GM12875 (cell line): Measurements from ENCODE around the gene QSOX1.

Experiments used
- H3K4me3 ChIP-seq: one replicate; pipeline ENCODE4 v1.5.1; 2011; ENCODE audit warnings: low read depth, low read length, control low read depth
- TF ChIP-seq, protein P1 (sequence below): IDR thresholded peaks from 2 replicates; pipeline ENCODE4 v1.5.1; 2011; ENCODE audit warnings: low read depth, mild to moderate bottlenecking, control low read depth, inconsistent platforms, low read length, moderate library complexity, borderline replicate concordance; ENCODE audit not compliant: insufficient read depth

Gene QSOX1

DNA sequence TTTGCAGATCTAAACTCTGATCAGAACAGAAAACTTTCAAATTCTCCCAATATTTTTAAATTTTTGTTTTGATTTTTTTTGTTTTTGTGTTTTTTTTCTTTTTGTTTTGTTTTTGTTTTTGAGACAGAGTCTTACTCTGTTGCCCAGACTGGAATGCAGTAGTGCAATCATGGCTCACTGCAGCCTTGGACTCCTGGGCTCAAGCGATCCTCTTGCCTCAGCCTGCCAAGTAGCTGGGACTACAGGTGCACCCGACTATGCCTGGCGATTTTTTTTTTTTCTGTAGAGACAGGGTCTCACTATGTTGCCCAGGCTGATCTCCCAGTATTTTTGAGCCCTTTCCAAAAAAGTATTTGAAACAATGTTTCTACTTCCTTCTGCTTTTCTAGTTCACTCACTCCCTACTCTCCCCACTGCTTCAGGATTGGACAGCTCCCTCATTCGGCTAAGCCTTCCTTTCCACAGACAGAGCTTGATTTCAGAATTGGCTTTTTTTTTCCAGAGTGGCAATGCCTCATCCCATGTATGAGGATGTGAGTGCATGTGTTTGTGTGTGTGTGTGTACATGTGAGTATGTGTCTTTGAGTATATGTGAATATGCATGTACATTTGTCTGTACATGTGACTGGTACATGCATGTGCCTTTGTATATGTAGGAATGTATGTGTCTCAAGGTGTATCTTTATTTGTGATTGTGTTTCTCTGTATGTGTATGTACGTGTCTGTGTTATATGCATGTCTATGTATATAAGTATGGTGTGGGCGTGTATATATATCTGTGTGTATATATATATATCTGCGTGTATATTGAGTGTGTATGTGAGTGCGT is 87.3 kb downstream of the QSOX1 start:
- TF ChIP-seq, protein P1, sequence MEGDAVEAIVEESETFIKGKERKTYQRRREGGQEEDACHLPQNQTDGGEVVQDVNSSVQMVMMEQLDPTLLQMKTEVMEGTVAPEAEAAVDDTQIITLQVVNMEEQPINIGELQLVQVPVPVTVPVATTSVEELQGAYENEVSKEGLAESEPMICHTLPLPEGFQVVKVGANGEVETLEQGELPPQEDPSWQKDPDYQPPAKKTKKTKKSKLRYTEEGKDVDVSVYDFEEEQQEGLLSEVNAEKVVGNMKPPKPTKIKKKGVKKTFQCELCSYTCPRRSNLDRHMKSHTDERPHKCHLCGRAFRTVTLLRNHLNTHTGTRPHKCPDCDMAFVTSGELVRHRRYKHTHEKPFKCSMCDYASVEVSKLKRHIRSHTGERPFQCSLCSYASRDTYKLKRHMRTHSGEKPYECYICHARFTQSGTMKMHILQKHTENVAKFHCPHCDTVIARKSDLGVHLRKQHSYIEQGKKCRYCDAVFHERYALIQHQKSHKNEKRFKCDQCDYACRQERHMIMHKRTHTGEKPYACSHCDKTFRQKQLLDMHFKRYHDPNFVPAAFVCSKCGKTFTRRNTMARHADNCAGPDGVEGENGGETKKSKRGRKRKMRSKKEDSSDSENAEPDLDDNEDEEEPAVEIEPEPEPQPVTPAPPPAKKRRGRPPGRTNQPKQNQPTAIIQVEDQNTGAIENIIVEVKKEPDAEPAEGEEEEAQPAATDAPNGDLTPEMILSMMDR = no peak
- no peak overlapping the region for H3K4me3 ChIP-seq

DNA sequence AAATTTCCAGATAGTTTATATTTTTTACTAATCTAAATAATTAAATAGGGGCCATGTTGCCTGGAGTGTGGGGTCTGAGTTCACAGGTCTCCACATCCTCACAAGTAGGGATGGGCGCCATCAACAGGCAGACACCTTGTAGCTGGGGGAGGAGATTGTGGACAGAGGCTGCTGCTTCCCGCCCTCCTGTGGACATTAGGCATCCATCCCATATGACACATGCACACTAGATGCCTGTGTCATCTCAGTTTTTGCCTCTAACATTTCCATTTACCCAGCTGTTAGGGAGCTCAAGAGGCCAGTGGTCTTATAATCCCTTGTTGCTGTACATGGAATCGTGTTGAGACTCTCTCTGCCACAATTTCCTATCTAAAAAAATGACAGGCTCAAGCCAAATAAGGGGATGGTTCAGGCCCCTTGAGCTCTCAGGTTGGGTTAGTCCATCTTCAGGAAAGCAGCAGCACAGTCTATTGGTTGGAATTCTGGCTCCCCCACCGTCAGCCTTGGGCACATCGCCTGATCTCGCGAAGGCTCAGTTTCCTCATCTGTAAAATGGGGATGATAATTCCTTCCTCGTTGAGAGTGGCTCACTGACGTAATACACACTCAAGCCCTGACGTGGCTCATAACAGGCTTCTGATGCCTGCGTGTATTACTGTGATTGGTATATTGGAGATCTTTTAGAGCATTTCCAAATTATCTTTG is 89.0 kb downstream of the QSOX1 start:
- TF ChIP-seq, protein P1 = no peak
- no peak overlapping the region for H3K4me3 ChIP-seq

DNA sequence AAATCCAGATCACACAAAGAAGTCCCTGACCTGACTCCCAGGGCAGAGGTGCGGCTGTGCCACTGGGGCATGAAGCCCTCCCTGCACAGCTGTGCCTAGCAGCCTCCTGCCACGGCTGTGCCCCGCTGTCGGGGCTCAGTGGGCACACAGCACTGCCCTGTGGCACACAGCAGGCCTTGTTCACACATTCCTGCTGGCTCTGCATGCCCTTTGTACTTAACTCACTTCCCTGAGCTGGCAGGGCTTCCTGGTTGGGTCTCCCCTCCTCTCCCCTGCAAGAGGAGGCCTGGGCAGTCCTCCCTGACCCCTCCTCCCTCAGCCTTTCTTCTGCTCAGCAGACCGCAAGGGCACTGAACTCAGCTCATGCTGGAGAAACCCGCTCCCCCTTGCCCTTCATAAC is 90.2 kb downstream of the QSOX1 start:
- H3K4me3 ChIP-seq = no peak overlapping the region
- TF ChIP-seq, protein P1 = no peak

DNA sequence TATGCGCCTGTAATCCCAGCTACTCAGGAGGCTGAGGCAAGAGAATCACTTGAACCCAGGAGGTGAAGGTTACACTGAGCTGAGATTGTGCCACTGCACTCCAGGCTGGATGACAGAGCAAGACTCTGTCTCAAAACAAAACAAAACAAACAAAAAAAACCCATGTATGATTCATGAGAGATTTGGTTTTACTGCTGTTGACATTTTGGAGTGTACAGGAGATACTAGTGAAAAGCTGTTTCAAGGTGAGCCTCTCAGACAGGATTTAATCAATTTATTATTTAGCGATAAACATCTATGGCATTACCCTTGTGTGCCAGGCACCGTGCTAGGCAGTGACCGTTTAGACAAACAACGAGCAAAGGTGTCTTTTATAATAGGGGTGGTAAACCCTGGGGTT is 91.9 kb downstream of the QSOX1 start:
- no peak overlapping the region for H3K4me3 ChIP-seq
- TF ChIP-seq, protein P1 = no peak

DNA sequence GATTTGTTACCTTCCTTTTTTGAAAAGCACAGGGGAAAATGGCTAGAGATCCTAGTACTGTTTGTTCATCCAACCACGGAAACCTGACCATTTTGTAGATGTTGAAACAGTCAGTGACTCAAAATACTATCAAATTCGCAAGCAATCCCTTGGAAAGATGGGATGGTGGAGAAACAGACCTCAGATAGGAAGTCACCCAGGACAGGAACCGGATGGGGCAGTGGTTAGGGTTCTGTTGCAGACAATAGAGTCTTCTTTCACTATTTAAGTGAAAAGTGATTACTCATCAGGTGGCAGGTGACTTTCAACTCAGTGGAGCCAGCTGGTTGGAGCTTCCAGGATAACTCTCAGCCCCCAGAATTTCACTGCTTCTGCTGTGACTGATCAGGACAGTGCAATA is 92.4 kb downstream of the QSOX1 start:
- no peak overlapping the region for H3K4me3 ChIP-seq
- TF ChIP-seq, protein P1 = no peak

DNA sequence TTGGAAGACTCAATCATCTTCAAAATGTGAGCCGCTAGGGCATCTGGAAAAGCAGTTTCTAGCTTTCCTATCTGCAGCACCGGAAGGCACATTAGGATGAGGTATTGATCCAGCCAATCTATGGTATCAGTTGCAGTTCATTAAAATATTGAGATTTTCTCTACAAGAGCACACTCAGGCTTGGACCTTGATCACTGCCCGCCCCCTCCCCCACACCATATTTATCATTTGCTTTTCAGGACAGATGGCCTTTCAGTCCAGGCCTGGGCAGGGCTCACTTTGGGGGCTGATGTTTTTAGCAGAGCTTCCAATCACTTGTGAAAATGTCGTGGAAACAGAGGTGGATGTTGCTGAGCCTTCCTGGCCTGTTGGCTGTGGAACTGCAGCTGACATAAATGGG is 92.9 kb downstream of the QSOX1 start:
- TF ChIP-seq, protein P1 = no peak
- H3K4me3 ChIP-seq = no peak overlapping the region

DNA sequence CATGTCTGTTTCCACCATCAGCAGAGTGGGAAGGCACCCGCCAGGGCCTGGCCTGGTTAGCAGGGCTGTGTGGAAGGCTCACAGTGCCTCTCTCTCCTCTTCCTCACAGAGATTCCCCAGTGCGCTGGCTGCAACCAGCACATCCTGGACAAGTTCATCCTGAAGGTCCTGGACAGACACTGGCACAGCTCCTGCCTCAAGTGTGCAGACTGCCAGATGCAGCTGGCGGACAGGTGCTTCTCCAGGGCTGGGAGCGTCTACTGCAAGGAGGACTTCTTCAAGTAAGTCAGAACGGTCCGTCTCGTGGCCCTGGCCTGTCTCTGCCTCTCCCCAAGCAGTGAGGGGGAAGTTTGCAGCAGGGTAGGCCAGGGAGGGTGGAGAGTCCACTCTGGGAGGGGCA is 93.5 kb downstream of the QSOX1 start:
- H3K4me3 ChIP-seq = no peak overlapping the region

More for the DNA sequence above, 93.5 kb downstream of the QSOX1 start:
- TF ChIP-seq, protein P1 = no peak
